NCI-H1092 (cell line): ENCODE results near the gene COL4A6.
"Not testable (repeated sequence)": the region's sequence is repeated elsewhere in the genome, so short reads cannot be mapped to it uniquely, and the experiment has no call there.

Source experiments
- DNase-seq: peaks from one replicate; lab custom pipeline; 2025; lab: John Stamatoyannopoulos, UW

Gene COL4A6

GRCh38 chrX:108438110-108438623 lies at the start of gene COL4A6:
Gene COL4A6 (minus strand): TSS chrX:108438422. CDS start chrX:108438196, 226 bp downstream.
- no peak for DNase-seq

- DNase-seq, result no peak
Observed at GRCh38 chrX:108485960-108486359, 47.7 kb upstream of the COL4A6 start.

- no peak for DNase-seq
Observed at GRCh38 chrX:108484251-108484650, 46.0 kb upstream of the COL4A6 start.

- not testable (repeated sequence) for DNase-seq
Observed at GRCh38 chrX:108481528-108481927, 43.3 kb upstream of the COL4A6 start.

GRCh38 chrX:108473979-108474378 lies 35.8 kb upstream of the COL4A6 start:
- no peak for DNase-seq

- no peak for DNase-seq
Observed at GRCh38 chrX:108468486-108468885, 30.3 kb upstream of the COL4A6 start.

GRCh38 chrX:108464604-108465003 lies 26.4 kb upstream of the COL4A6 start:
- no peak for DNase-seq

GRCh38 chrX:108456971-108457477 lies 18.8 kb upstream of the COL4A6 start:
- DNase-seq, result no peak

GRCh38 chrX:108453841-108454240 lies 15.6 kb upstream of the COL4A6 start:
- no peak for DNase-seq

- DNase-seq, result no peak
Observed at GRCh38 chrX:108447303-108447702, 9.1 kb upstream of the COL4A6 start.

GRCh38 chrX:108442901-108443464 lies 4.8 kb upstream of the COL4A6 start:
- DNase-seq, result no peak

GRCh38 chrX:108439961-108440696 lies 1.9 kb upstream of the COL4A6 start:
- peak; percentile 10 for DNase-seq

- peak; percentile 67 for DNase-seq
Observed at GRCh38 chrX:108439426-108439942, 1.3 kb upstream of the COL4A6 start, which contains the start of gene COL4A5. Gene COL4A5 (plus strand): TSS chrX:108439838. CDS start chrX:108440126, 288 bp downstream.

- DNase-seq, result no peak
Observed at GRCh38 chrX:108437349-108438109, 693 bp downstream of the COL4A6 start.

- no peak for DNase-seq
Observed at GRCh38 chrX:108435261-108435660, 3.0 kb downstream of the COL4A6 start.

- DNase-seq, result no peak
Observed at GRCh38 chrX:108426262-108426661, 12.0 kb downstream of the COL4A6 start.

- DNase-seq, result peak; percentile 37
Observed at GRCh38 chrX:108420481-108420880, 17.7 kb downstream of the COL4A6 start.

GRCh38 chrX:108419401-108419800 lies 18.8 kb downstream of the COL4A6 start:
- no peak for DNase-seq

- DNase-seq, result no peak
Observed at GRCh38 chrX:108417257-108417656, 21.0 kb downstream of the COL4A6 start.

GRCh38 chrX:108415891-108416290 lies 22.3 kb downstream of the COL4A6 start:
- no peak for DNase-seq

- no peak for DNase-seq
Observed at GRCh38 chrX:108415146-108415545, 23.1 kb downstream of the COL4A6 start.

- no peak for DNase-seq
Observed at GRCh38 chrX:108412783-108413182, 25.4 kb downstream of the COL4A6 start.
